GM18867 (cell line): ENCODE data around the gene UBE2G1.
"Not testable (repeated sequence)": the region's sequence is repeated elsewhere in the genome, so short reads cannot be mapped to it uniquely, and the experiment has no call there.

ENCODE experiments used
- ATAC-seq: cut with Tn5 transposase; IDR thresholded peaks from one replicate; pipeline ENCODE4 v1.9.1; 2021; ENCODE audit warnings: mild to moderate bottlenecking, moderate library complexity; ENCODE audit not compliant: unreplicated experiment

The UBE2G1 gene

DNA sequence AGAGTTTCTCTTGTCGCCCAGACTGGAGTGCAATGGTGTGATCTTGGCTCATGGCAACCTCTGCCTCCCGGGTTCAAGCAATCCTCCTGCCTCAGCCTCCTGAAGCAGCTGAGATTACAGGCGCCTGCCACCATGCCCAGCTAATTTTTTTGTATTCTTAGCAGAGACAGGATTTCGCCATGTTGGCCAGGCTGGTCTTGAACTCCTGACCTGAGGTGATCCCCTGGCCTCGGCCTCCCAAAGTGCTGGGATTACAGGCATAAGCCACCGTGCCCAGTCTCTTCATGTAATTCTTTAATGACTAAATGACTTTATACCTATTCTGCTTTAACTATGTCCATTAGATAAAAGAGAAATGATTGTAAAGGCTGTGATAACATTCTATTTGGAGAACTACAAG is 111.2 kb downstream of the UBE2G1 start:
- not testable (repeated sequence) for ATAC-seq

DNA sequence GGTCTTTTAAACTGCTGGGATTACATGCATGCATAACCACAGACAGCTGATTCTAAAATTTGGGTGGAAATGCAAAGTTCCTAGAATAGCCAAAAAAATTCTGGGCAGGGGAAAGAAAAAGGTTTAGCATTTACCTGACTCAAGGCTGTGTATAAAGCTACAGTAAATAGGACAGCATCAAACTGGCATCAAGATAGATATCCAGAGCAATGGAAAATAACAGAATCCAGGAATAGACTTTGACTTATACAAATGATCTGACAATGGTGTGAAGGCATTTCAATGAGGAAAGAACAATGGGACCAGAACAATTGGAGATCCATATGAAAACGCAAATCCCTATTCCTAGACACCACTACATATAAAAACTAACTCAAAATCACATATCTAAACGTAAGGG is 115.6 kb downstream of the UBE2G1 start:
- no peak for ATAC-seq

DNA sequence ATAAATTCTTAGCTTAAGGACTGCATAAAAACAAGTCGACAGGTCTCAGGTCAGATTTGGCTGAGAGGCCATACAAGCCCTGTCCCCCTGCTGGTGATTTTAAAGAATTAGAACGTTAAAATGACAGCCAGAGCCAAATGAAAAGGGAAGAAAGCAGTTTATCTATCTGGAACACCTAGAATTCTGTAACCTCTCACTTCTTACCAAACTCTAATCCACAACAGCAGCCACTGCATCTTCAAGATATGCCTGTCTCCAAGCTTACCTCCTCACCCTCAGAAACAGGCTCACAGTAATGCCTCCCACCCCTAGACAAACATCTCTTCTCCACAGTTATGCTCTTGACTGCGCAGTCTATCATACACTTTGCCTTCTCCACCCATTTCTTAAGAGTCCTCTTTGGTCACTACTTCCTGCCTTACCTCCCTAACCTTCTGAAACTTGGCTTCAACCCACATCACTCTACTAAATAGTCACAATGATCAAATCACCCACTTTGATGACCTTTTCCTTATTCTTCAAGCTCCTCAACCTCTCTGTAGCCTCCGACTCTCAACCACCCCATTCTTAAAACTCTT is 116.9 kb downstream of the UBE2G1 start:
- ATAC-seq: no peak

DNA sequence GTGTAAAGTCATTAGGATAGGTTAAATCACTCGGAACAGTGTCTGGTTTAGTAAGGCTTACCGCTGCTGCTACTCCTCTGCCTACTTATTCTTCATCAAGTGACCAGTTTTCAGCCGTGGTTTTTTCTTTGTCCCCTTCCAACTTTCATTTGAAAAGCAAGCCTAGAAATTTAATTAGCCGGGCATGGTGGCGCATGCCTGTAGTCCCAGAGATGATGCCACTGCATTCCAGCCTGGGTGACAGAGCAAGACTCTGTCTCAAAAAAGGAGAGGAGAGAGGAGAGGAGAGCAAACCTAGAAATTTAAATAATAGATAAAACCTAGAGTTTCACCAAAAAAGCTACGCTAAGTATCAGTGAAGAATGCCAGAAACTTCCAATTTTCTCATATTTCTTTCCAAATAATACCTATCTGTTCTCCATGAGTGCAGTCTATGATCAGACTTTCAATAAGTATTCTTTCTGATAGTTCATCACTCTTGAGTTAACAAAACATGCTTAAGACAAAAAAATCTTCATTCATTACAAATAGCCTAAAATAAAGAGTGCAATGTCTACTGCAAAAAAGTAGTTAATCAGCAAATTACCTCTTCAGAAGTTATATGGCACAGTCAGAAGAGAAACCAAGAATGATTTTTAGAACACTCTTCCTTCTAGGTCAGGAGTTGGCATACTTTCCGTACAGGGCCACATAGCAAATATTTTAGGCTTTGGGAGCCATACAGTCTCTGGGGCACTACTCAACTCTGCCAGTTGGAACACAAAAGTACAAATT is 117.8 kb downstream of the UBE2G1 start:
- no peak for ATAC-seq

DNA sequence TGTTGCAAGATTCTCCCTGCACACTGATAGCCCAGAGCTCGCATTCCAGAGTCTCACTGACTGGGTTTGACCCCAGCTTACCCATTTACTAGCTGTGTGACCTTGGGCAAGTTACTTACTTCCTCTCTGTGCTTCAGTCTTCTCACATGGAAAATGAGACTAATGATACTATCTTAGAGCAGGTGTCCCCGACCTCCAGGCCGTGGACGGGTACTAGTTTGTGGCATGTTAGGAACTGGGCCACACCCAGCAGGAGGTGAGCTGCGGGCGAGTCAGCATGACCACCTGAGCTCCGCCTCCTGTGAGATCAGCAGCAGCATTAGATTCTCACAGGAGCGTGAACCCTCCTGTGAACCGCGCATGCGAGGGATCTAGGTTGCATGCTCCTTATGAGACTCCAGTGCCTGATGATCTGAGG is 118.5 kb downstream of the UBE2G1 start:
- no peak for ATAC-seq

DNA sequence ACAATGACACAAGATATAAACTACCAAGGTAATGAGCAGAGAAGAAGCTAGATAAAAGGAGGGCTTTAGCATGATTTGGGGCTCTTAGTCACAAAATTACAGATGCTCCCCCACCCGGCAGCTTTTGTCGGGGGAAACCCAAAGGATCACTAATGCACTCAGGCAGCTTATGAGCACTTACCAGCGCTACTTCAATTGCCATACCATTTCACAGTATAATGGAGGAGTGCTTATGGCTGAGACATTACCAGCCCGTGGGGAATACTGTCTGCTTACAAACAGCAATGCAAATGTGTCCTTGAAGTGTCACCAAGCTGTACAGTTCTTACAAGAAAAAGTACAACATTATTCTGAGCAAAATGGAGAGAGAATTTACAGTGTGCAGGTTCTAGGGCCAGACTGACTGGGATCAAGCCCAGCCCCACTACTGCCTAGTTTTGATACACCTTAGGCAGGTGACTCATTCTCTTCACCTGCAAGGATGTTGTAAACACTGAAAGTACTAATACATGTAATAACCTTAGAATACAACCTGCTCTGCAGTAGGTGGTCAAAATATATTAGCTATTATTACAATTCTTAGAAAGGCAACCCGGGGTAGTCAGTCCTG is 119.0 kb downstream of the UBE2G1 start:
- no peak for ATAC-seq

DNA sequence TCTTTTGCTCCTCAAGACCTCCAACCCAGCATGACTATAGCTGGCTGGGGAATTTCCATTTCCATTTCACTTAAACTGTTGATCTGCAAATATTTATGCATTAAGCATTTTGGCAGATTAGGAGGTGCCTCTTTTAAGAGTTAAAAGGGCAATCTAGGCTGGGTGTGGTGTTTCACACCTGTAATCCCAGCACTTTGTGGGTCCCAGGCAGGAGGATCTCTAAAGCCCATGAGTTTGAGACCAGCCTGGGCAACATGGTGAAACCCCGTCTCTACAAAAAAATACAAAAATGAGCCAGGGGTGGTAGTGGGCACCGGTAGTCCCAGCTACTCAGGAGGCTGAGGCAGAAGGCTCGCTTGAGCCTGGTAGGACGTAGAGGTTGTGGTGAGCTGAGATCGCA is 119.8 kb downstream of the UBE2G1 start:
- no peak for ATAC-seq

DNA sequence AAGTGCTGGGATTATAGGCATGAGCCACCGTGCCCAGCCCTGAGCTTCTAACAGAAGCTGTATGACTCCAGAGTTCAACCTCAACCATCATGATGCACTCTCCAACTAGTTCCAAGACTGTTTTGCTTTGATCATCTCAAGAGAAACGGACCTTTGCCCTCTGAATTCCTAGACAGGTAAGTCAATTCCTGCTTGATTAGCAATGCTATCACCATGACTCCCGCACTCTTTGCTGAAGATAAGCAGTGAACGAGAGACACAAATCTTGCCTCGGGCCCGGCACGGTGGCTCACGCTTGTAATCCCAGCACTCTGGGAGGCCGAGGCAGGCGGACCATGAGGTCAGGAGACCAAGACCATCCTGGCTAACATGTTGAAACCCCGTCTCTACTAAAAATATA is 124.9 kb downstream of the UBE2G1 start:
- ATAC-seq: no peak

DNA sequence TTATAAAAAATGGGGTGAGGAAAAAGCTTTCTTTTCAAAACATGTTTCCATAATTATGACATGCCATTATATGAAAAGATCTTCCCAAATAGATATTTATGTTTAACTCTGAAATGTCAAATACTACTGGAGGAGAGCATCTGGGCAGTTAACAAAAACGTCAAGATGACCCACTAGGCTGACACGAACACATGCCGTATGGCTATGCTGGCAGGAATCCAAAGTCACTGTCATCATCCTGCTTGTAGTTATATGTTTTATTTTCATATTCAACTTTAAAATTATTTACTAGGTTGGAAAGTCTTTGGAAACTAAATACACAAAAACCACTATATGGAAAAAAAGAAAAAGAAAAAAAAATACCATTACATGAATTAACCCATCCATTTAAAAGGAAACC is 130.0 kb downstream of the UBE2G1 start:
- ATAC-seq: no peak

DNA sequence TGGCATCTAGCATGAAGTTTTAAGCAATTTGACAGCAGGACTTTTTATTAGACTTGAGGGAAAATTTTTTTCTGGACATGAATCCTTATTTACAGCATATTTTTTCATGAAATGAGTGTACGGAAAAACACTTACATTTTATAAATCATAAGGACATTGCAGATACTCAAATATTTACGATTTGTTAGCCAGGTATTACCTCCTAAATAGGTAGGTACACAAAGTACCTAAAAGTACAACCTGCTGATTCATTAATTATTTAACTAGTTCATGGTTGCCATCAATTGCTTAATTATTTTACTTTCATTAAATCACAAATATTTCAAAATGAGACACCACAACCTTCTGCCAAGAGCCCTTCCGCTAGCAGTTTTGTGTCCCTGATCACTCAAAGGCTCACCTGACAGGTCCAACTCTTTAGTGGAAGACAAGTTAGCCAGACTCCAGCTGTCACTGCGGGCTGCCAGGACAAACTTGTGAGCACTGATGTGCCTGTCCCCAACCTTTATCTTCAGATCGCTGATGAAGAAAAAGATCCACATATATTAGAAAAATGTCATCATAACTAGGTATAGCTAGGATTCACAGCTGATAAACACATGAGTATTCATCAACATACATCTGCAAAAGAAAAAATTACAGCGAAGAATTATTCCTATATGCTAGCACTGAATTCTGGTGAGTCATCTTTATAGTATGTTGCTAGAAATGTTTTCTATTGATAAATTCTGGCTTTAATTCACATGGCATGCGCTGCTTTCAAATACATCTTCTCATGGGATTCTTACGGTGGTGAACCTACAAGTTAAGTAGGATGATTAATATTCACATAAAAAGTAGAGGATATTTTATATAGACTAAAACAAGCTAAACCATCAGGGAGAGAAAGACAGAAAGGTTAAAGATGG is 130.8 kb downstream of the UBE2G1 start:
- ATAC-seq: no peak

DNA sequence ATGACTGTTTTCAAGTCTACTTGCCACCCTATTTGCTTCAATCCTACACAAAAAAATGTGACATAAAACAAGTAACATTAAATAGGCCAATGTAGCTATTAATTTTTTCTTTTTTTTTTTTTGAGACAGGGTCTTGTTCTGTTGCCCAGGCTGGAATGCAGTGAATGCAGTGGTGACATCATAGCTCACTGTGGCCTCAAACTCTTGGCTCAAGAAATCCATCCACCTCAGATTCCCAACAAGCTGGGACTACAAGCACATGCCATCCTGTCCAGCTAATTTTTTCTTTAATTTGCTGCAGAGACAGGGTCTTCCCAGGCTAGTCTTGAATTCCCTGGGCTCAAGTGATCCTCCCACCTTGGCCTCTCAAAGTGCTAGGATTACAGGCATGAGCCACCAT is 132.1 kb downstream of the UBE2G1 start:
- no peak for ATAC-seq

DNA sequence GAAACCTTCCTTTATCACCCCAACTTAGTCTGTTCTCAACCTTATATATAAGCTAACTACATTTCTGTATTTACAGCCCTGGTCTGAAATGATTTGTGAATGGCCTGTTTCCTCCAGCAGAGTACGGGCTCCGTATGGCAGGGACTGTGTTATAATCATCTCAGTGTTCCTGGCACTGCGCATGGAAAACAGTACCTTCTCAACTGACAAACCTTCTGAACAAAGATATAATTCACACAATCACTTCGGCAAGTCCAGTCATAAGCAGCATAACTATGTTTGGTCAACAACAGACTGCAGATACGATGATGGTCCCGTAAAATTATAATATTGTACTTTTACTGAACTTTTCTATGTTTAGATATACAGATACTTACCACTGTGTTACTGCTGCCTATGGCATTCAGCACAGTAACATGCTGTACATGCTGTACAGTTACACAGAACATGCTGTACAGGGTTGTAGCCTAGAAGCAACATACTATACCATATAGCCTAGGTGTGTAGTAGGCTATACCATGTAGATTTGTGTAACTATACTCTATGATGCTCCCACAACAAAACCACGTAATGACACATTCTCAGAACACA is 132.7 kb downstream of the UBE2G1 start:
- ATAC-seq: no peak

DNA sequence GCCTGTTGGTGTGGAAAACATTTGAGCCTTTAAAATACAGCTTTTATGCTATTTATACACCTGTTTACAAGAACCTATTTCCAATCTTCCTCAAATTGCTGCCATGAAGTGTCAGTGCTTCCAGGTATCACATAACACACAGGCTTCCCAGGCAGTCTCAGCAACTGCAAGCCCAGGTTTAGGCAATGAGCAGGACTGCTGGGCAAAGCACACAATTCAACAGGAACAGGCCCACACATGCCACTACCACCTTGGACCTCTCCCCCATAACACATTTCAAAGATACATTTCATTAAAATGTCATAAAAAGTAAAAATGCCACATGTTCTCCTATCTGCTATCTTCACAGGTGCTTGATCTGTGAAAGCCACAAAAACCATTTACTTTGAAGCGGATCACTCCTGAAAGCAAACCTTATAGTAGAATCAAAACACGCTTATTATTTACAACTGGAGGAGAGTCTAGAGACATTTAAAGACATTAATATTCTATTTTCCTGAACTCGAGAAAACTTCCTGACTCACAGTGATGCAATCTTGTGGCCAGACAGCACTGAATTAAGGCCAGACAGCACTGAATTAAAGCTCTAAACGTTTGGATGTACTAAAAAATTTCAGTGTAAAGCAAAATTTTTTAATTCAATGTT is 134.2 kb downstream of the UBE2G1 start:
- ATAC-seq: no peak

DNA sequence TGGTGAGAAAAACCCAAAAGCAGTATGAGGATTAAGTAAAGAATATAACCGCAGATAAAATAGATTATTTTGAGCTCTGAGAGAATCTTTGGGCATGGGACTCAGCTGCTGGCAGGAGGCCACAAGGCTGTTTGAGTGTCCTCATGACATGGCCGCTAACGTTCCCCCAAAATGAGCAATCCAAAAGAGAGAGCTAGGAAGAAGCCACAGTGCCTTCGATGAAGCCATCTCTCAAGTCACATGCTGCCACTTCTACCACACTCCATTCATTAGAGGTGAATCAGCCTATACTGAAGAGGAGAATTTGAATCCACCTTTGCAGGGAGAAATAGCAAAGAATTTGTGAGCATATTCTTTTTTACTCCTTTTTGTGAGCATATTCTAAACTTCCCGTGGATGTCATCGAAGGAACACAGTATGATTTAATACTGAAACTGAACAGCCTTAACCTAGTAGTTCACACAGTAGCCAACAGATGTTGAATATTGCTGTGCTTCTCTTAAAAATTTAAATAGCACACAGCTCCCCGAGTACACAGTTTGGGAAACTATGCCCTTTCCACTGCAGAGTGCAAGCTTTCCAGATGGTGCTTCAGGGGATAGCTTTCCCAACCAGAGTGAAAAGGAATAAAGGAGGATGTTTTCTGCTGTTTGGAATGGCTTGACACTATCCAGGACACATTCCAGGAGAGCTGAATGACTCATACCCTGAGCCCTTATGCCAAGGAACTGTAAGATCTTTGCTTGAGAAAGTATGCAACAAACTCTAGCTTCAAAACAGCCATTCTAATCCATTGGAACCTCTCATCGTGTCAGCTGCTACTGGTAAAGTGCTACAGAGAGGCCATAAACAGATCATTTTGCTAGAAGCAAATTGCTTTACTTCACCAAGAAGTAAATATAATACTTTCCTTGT is 136.6 kb downstream of the UBE2G1 start:
- no peak for ATAC-seq

DNA sequence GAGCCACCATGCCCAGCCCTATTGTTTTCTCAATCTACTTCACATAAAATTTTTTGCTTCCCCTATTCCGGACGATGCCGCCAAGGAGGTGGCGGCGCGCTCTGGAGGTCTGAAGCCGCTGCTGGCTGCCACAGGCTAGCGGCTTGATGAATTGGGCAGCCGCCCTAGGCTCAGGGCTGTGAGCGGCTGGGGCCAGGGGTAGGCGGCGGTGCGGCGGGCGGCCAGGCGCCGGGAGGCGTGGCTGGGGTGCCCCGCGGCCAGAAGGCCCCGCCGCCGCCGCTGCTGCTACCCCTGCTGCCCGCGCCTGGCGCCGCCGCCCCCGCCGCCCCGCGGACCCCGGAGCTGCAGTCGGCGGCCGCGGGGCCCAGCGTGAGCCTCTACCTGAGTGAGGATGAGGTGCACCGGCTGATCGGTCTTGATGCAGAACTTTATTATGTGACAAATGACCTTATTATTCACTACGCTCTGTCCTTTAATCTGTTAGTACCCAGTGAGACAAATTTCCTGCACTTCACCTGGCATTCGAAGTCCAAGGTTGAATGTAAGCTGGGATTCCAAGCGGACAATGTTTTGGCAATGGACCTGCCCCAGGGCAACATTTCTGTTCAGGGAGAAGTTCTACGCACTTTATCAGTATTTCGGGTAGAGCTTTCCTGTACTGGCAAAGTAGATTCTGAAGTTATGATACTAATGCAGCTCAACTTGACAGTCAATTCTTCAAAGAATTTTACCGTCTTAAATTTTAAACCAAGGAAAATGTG is 144.4 kb downstream of the UBE2G1 start:
- no peak for ATAC-seq

DNA sequence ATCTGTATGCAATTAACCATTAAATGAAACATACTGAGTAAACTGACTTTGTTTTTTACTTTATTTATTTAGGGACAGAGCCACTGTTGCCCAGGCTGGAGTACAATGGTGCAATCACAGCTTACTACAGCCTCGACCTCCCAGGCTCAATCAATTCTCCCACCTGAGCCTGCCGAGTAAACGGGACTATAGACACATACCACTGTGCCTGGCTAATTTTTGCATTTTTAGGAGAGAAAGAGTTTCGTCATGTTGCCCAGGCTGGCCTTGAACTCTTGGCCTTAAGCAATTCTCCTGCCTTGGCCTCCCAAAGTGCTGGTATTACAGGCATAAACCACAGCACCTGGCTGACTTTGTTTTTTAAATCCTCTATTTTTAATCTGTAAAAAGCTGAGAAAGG is 145.3 kb downstream of the UBE2G1 start:
- ATAC-seq: no peak

DNA sequence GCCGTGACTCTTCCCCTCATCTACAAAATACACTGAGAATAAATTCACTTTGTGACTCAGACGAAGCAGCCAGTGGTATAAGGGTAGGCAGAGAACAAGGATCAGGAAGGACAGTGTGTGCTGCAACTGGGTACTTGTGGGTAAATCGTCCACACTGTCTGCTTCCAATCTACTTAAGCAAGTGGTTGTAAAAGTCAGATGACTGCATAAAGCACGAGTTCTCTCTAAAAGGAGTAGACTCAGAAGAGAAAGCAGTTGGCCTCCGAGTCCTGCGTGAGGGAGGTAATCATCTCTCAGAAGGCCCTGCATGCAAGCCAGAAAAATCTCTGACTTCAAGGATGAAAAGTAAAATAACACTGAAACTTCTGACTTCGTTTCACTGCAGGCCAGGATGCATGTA is 145.8 kb downstream of the UBE2G1 start:
- no peak for ATAC-seq
